Gastrocnemius medialis (tissue), 4 donors: ENCODE measurements around the gene KCTD10. TPM values are rescaled to one million over a fixed set of nuclear protein-coding genes. Genes with fewer than 3 reads are reported as not detected.

Experiments
- ATAC-seq, 2 donors: fragments of 150-250 bp; one replicate each; pipeline ENCODE4 v1.9.1; 2016
- DNase-seq, 2 donors: peaks; one replicate each; pipeline ENCODE4 v3.0.0-alpha.2; 2019
- H3K27ac ChIP-seq, 4 donors: fragments of 200-600 bp; sonication (generic); 1 replicate in 1 of 4; 2 replicates in 3 of 4; pipeline ENCODE4 v1.5.1; 2016 to 2018; ENCODE audit warnings: mild to moderate bottlenecking in 2 of 4, moderate library complexity in 1 of 4
- H3K27me3 ChIP-seq, 3 donors: fragments of 200-600 bp; sonication (generic) in 2 of 3; 1 replicate in 1 of 3; 2 replicates in 2 of 3; pipeline versions ENCODE4 v1.5.1 to v1.6.0; 2016 to 2019; ENCODE audit warnings: mild to moderate bottlenecking in 1 of 3, moderate library complexity in 1 of 3
- H3K36me3 ChIP-seq, 2 donors: fragments of 200-600 bp; sonication (generic) in 1 of 2; one replicate each; pipeline ENCODE4 v1.5.1; 2017 to 2018
- H3K4me1 ChIP-seq, 2 donors: fragments of 200-600 bp; sonication (generic) in 1 of 2; one replicate each; pipeline ENCODE4 v1.5.1; 2016 to 2017; ENCODE audit warnings: mild to moderate bottlenecking in 2 of 2
- H3K4me3 ChIP-seq, 4 donors: fragments of 200-600 bp; sonication (generic) in 3 of 4; 1 replicate in 1 of 4; 2 replicates in 3 of 4; pipeline ENCODE4 v1.5.1; 2016 to 2019; ENCODE audit warnings: mild to moderate bottlenecking in 2 of 4
- H3K9me3 ChIP-seq, 3 donors: fragments of 200-600 bp; sonication (generic) in 2 of 3; 1 replicate in 1 of 3; 2 replicates in 2 of 3; pipeline ENCODE4 v1.5.1; 2016 to 2019
- CTCF ChIP-seq, 5 experiments: fragments of 450-650 bp in 3 of 5; fragments of 200-600 bp in 2 of 5; sonication (generic) in 2 of 5; IDR thresholded peaks in 4 of 5; conservative IDR thresholded peaks in 1 of 5; 1 replicate in 4 of 5; 2 replicates in 1 of 5; pipeline ENCODE4 v1.5.1; 2016 to 2019; ENCODE audit warnings: antibody characterized with exemption in 5 of 5, mild to moderate bottlenecking in 3 of 5, moderate library complexity in 3 of 5
- POLR2A ChIP-seq, 2 donors: fragments of 450-650 bp; IDR thresholded peaks; one replicate each; pipeline ENCODE4 v1.6.1; 2017; ENCODE audit warnings: antibody characterized with exemption in 2 of 2, mild to moderate bottlenecking in 2 of 2, moderate library complexity in 2 of 2
- in situ Hi-C, 4 donors: fragments of 200-750 bp; cut with MboI; loops; one replicate each; pipeline versions ENCODE4 v1.15.0 to v1.8.0; 2017; ENCODE audit warnings: low sequenced_read_pairs in 4 of 4
- intact Hi-C: fragments of 100-400 bp; cut with DNase I; formaldehyde crosslinking; loops from one replicate; pipeline ENCODE4 v1.15.1; 2023; ENCODE audit warnings: low total_unique reads
- total RNA-seq, 4 donors: library from RNA; depleted of rRNA; stranded (reverse); fragments of >200 nt; gene quantifications; one replicate each; pipeline versions ENCODE4 v1.1.0 to v1.2.3, GENCODE V29; 2016

Gene KCTD10
- total RNA-seq, 4 donors from 2014 or later, result 7.5 to 14.8 (median 10.6) TPM

- H3K27me3 ChIP-seq, result no peaks in the 10 kb centered on the region
- in situ Hi-C loops, result loop anchor here in 2 of 4 donors (10.0 kb wide), 1 partner anchor 252 kb away; no protein-coding TSS in a partner anchor
- no peaks in the 10 kb centered on the region for H3K9me3 ChIP-seq
- H3K27ac ChIP-seq, result no peak overlapping the region
- no peak overlapping the region for H3K4me3 ChIP-seq
- DNase-seq, result no peak
- intact Hi-C loops, result no loop called here
- peaks cover 0 to 96% of the 10 kb centered on the region in 2 donors for H3K36me3 ChIP-seq
- TF ChIP-seq CTCF (IDR thresholded peaks at IDR 0.05 in 4 of 5, conservative IDR thresholded peaks at IDR 0.05 in 1 of 5) (no peak), POLR2A (IDR thresholded peaks at IDR 0.05) (no peak)
- no peak for ATAC-seq
- H3K4me1 ChIP-seq, result peaks cover 0 to 8% of the 10 kb centered on the region in 2 donors
Measured at GRCh38 chr12:109523071-109523470, 46.0 kb upstream of the KCTD10 start.

- Histone ChIP-seq H3K4me3 (no peak overlapping the region), H3K27ac (no peak overlapping the region), H3K27me3 (no peaks in the 10 kb centered on the region), H3K9me3 (no peaks in the 10 kb centered on the region), H3K36me3 (peaks cover 0 to 96% of the 10 kb centered on the region in 2 donors), H3K4me1 (peaks cover 0 to 8% of the 10 kb centered on the region in 2 donors)
- no peak for ATAC-seq
- intact Hi-C loops, result no loop called here
- in situ Hi-C loops, result loop anchor here in 2 of 4 donors (10.0 kb wide), 1 partner anchor 253 kb away; no protein-coding TSS in a partner anchor
- TF ChIP-seq POLR2A (IDR thresholded peaks at IDR 0.05) (no peak), CTCF (IDR thresholded peaks at IDR 0.05 in 4 of 5, conservative IDR thresholded peaks at IDR 0.05 in 1 of 5) (no peak)
- no peak for DNase-seq
Measured at GRCh38 chr12:109521831-109522230, 44.7 kb upstream of the KCTD10 start.

DNA sequence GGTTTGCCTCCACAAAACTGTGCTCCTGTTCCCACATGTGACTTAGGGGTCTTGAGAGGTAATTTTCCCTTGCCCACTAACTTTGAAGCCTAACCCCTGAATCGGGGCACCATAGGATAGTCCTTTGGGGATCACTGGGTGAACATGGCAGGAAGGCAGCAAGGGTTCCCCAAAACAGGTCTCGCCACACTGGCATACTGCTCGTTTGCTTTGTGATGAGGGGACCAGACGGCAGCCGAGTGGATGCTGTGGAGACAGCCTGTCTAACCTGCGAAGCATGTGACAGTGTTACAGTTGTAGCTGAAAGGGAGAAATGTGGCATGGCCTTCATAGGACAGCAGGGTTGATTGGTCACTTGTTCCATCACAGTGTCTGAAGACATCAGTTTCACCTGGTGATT, 42.7 kb upstream of the KCTD10 start:
- H3K36me3 ChIP-seq, result peaks cover 0 to 86% of the 10 kb centered on the region in 2 donors
- peak overlapping the region; percentile 10 to 64 (median 46) for H3K27ac ChIP-seq
- in situ Hi-C loops, result loop anchor here in 3 of 4 donors (5.0 to 10.0 kb wide), 2 partner anchors 255 to 258 kb away; no protein-coding TSS in a partner anchor

DNA sequence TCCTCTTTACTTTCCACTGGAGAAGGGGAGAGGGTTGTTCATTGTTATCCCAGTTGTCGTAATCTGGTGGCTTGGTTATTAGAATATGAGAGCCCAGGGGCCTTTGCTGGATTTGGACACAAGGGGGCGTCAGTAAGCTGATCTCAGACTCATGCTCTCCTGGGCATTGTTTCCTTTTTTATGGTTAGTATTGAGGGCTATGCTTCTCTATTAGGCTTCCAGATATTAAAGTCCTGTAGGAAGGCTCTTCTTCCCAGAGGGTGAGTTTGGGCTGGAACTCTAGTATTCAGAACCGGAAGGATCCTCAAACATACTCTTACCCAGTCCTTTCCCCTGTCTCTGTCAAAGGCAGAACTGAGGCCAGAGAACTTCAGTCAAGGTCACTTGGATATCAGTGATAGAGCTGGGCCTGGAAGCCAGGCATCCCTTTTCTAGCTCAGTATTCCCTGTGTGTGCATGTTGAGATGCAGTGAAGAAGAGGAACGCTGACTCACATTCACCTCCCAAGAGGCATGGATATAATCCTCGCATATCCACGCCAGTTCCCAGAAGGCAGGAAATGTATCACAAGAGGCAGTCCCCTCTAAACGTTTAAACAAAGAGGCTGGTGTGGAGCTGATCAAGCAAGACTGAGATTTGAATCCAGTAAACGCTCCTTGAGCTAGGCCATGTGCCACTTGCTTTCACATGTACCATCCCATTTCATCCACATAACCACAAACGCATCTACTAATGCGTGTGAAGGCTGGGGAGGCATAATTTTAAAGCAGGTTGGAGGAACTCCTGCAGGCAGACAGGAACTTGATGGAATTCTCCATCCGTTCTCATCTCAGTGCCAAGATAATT, 41.9 kb upstream of the KCTD10 start:
- in situ Hi-C loops, result loop anchor here in 1 of 4 donors (5.0 kb wide), 1 partner anchor 258 kb away; no protein-coding TSS in a partner anchor
- Histone ChIP-seq H3K27ac (peak overlapping the region; percentile 10 to 64 (median 46)), H3K27me3 (no peaks in the 10 kb centered on the region), H3K36me3 (peaks cover 0 to 86% of the 10 kb centered on the region in 2 donors), H3K9me3 (no peaks in the 10 kb centered on the region), H3K4me3 (no peak overlapping the region), H3K4me1 (peaks cover 0 to 8% of the 10 kb centered on the region in 2 donors)
- TF ChIP-seq CTCF (IDR thresholded peaks at IDR 0.05 in 4 of 5, conservative IDR thresholded peaks at IDR 0.05 in 1 of 5) (peak; percentile 39 to 80 (median 62)), POLR2A (IDR thresholded peaks at IDR 0.05) (no peak)
- ATAC-seq (peak; percentile 72 to 82), DNase-seq (peak in 1 of 2 donors; percentile 42)
- intact Hi-C loops, result loop anchor here (1.0 to 5.0 kb wide), 4 partner anchors 78 to 364 kb away; no protein-coding TSS in a partner anchor

More for the DNA sequence above, 42.7 kb upstream of the KCTD10 start:
- Histone ChIP-seq H3K4me3 (no peak overlapping the region), H3K9me3 (no peaks in the 10 kb centered on the region), H3K4me1 (peaks cover 0 to 8% of the 10 kb centered on the region in 2 donors), H3K27me3 (no peaks in the 10 kb centered on the region)
- no peak for ATAC-seq
- TF ChIP-seq POLR2A (IDR thresholded peaks at IDR 0.05) (no peak), CTCF (IDR thresholded peaks at IDR 0.05 in 4 of 5, conservative IDR thresholded peaks at IDR 0.05 in 1 of 5) (no peak)
- DNase-seq, result no peak
- intact Hi-C loops, result loop anchor here (2.0 to 5.0 kb wide), 3 partner anchors 78 to 363 kb away; no protein-coding TSS in a partner anchor
